ENCODE data around the gene SLC48A1. TPM values are rescaled to one million over a fixed set of nuclear protein-coding genes. Genes with fewer than 3 reads are reported as not detected.
A peak's percentile ranks its signal among the peaks of the same experiment; 100 is the strongest.

The SLC48A1 gene
- polyA plus RNA-seq, 4 donors = 5.1 to 12.1 (median 7.5) TPM

- H3K36me3 ChIP-seq (ENCODE audit: control insufficient read depth in 3 of 3, insufficient read depth in 2 of 3, low read depth in 1 of 3, low read length in 3 of 3) = peaks cover 0 to 80% (median 6%) of the 10 kb centered on the region in 3 donors
- 70 to 83% (median 78%) methylated on average over 7 of the region's 7 CpGs for WGBS, 3 donors
- no peak overlapping the region for H3K27ac ChIP-seq (ENCODE audit: low read depth in 1 of 3, low read length in 2 of 3)
- FAIRE-seq = no peak
- DNase-seq = no peak
- H3K4me3 ChIP-seq (ENCODE audit: low read depth in 1 of 3, low read length in 3 of 3) = no peak overlapping the region
- H3K9me3 ChIP-seq (ENCODE audit: control insufficient read depth in 2 of 2, insufficient read depth in 1 of 2, low read depth in 1 of 2, low read length in 1 of 2) = no peaks in the 10 kb centered on the region
- H3K27me3 ChIP-seq (ENCODE audit: control insufficient read depth in 3 of 3, insufficient read depth in 3 of 3, low read length in 3 of 3) = no peaks in the 10 kb centered on the region
- peaks cover 0 to 8% (median 0%) of the 10 kb centered on the region in 3 donors for H3K4me1 ChIP-seq (ENCODE audit: control insufficient read depth in 3 of 3, insufficient read depth in 2 of 3, low read depth in 1 of 3, low read length in 2 of 3)
Measured at GRCh38 chr12:47801170-47801903, 28.3 kb downstream of the SLC48A1 start.

- no peak for FAIRE-seq
- Histone ChIP-seq H3K4me3 (ENCODE audit: low read depth in 1 of 3, low read length in 3 of 3) (no peak overlapping the region), H3K36me3 (ENCODE audit: control insufficient read depth in 3 of 3, insufficient read depth in 2 of 3, low read depth in 1 of 3, low read length in 3 of 3) (peaks cover 0 to 76% (median 5%) of the 10 kb centered on the region in 3 donors), H3K27ac (ENCODE audit: low read depth in 1 of 3, low read length in 2 of 3) (no peak overlapping the region), H3K4me1 (ENCODE audit: control insufficient read depth in 3 of 3, insufficient read depth in 2 of 3, low read depth in 1 of 3, low read length in 2 of 3) (peaks cover 0 to 8% (median 0%) of the 10 kb centered on the region in 3 donors), H3K27me3 (ENCODE audit: control insufficient read depth in 3 of 3, insufficient read depth in 3 of 3, low read length in 3 of 3) (no peaks in the 10 kb centered on the region), H3K9me3 (ENCODE audit: control insufficient read depth in 2 of 2, insufficient read depth in 1 of 2, low read depth in 1 of 2, low read length in 1 of 2) (no peaks in the 10 kb centered on the region)
- no peak for DNase-seq
- WGBS, 3 donors = 59 to 81% (median 69%) methylated on average over 9 of the region's 9 CpGs
Measured at GRCh38 chr12:47801904-47802246, 28.8 kb downstream of the SLC48A1 start.

GRCh38 chr12:47802312-47802711, 29.3 kb downstream of the SLC48A1 start:
- 54 to 73% (median 54%) methylated on average over 5 of the region's 5 CpGs for WGBS, 3 donors
- H3K36me3 ChIP-seq (ENCODE audit: control insufficient read depth in 3 of 3, insufficient read depth in 2 of 3, low read depth in 1 of 3, low read length in 3 of 3) = peaks cover 0 to 71% (median 5%) of the 10 kb centered on the region in 3 donors
- H3K4me3 ChIP-seq (ENCODE audit: low read depth in 1 of 3, low read length in 3 of 3) = no peak overlapping the region
- no peaks in the 10 kb centered on the region for H3K9me3 ChIP-seq (ENCODE audit: control insufficient read depth in 2 of 2, insufficient read depth in 1 of 2, low read depth in 1 of 2, low read length in 1 of 2)
- no peak overlapping the region for H3K27ac ChIP-seq (ENCODE audit: low read depth in 1 of 3, low read length in 2 of 3)
- FAIRE-seq (no peak), DNase-seq (no peak)
- H3K27me3 ChIP-seq (ENCODE audit: control insufficient read depth in 3 of 3, insufficient read depth in 3 of 3, low read length in 3 of 3) = no peaks in the 10 kb centered on the region
- H3K4me1 ChIP-seq (ENCODE audit: control insufficient read depth in 3 of 3, insufficient read depth in 2 of 3, low read depth in 1 of 3, low read length in 2 of 3) = peaks cover 0 to 8% (median 3%) of the 10 kb centered on the region in 3 donors

GRCh38 chr12:47803191-47803875, 30.3 kb downstream of the SLC48A1 start:
- peaks cover 0 to 13% (median 12%) of the 10 kb centered on the region in 3 donors for H3K4me1 ChIP-seq (ENCODE audit: control insufficient read depth in 3 of 3, insufficient read depth in 2 of 3, low read depth in 1 of 3, low read length in 2 of 3)
- no peak for DNase-seq

GRCh38 chr12:47804171-47804570, 31.1 kb downstream of the SLC48A1 start:
- FAIRE-seq (no peak), DNase-seq (no peak)
- Histone ChIP-seq H3K4me3 (ENCODE audit: low read depth in 1 of 3, low read length in 3 of 3) (no peak overlapping the region), H3K27me3 (ENCODE audit: control insufficient read depth in 3 of 3, insufficient read depth in 3 of 3, low read length in 3 of 3) (no peaks in the 10 kb centered on the region), H3K27ac (ENCODE audit: low read depth in 1 of 3, low read length in 2 of 3) (no peak overlapping the region), H3K36me3 (ENCODE audit: control insufficient read depth in 3 of 3, insufficient read depth in 2 of 3, low read depth in 1 of 3, low read length in 3 of 3) (peaks cover 0 to 58% (median 0%) of the 10 kb centered on the region in 3 donors), H3K9me3 (ENCODE audit: control insufficient read depth in 2 of 2, insufficient read depth in 1 of 2, low read depth in 1 of 2, low read length in 1 of 2) (no peaks in the 10 kb centered on the region), H3K4me1 (ENCODE audit: control insufficient read depth in 3 of 3, insufficient read depth in 2 of 3, low read depth in 1 of 3, low read length in 2 of 3) (peaks cover 0 to 20% (median 16%) of the 10 kb centered on the region in 3 donors)
- WGBS, 3 donors = 72 to 86% (median 84%) methylated on average over 8 of the region's 8 CpGs

More at GRCh38 chr12:47803191-47803875, 30.3 kb downstream of the SLC48A1 start:
- no peak for FAIRE-seq
- Histone ChIP-seq H3K9me3 (ENCODE audit: control insufficient read depth in 2 of 2, insufficient read depth in 1 of 2, low read depth in 1 of 2, low read length in 1 of 2) (no peaks in the 10 kb centered on the region), H3K27ac (ENCODE audit: low read depth in 1 of 3, low read length in 2 of 3) (peak overlapping the region in 1 of 3 donors; percentile 65), H3K27me3 (ENCODE audit: control insufficient read depth in 3 of 3, insufficient read depth in 3 of 3, low read length in 3 of 3) (no peaks in the 10 kb centered on the region), H3K4me3 (ENCODE audit: low read depth in 1 of 3, low read length in 3 of 3) (no peak overlapping the region), H3K36me3 (ENCODE audit: control insufficient read depth in 3 of 3, insufficient read depth in 2 of 3, low read depth in 1 of 3, low read length in 3 of 3) (peaks cover 0 to 61% (median 0%) of the 10 kb centered on the region in 3 donors)
- 62 to 83% (median 76%) methylated on average over 12 of the region's 12 CpGs for WGBS, 3 donors

GRCh38 chr12:47805417-47805816, 32.4 kb downstream of the SLC48A1 start:
- FAIRE-seq (no peak), DNase-seq (no peak)
- no peaks in the 10 kb centered on the region for H3K9me3 ChIP-seq (ENCODE audit: control insufficient read depth in 2 of 2, insufficient read depth in 1 of 2, low read depth in 1 of 2, low read length in 1 of 2)
- WGBS, 3 donors = 45 to 79% (median 72%) methylated on average over 2 of the region's 2 CpGs
- H3K4me3 ChIP-seq (ENCODE audit: low read depth in 1 of 3, low read length in 3 of 3) = no peak overlapping the region
- peaks cover 0 to 46% (median 0%) of the 10 kb centered on the region in 3 donors for H3K36me3 ChIP-seq (ENCODE audit: control insufficient read depth in 3 of 3, insufficient read depth in 2 of 3, low read depth in 1 of 3, low read length in 3 of 3)
- H3K27ac ChIP-seq (ENCODE audit: low read depth in 1 of 3, low read length in 2 of 3) = peak overlapping the region in 1 of 3 donors; percentile 46
- no peaks in the 10 kb centered on the region for H3K27me3 ChIP-seq (ENCODE audit: control insufficient read depth in 3 of 3, insufficient read depth in 3 of 3, low read length in 3 of 3)
- H3K4me1 ChIP-seq (ENCODE audit: control insufficient read depth in 3 of 3, insufficient read depth in 2 of 3, low read depth in 1 of 3, low read length in 2 of 3) = peaks cover 0 to 21% (median 16%) of the 10 kb centered on the region in 3 donors

GRCh38 chr12:47807338-47807737, 34.3 kb downstream of the SLC48A1 start:
- FAIRE-seq (no peak), DNase-seq (no peak)
- Histone ChIP-seq H3K4me3 (ENCODE audit: low read depth in 1 of 3, low read length in 3 of 3) (no peak overlapping the region), H3K4me1 (ENCODE audit: control insufficient read depth in 3 of 3, insufficient read depth in 2 of 3, low read depth in 1 of 3, low read length in 2 of 3) (peaks cover 0 to 24% (median 22%) of the 10 kb centered on the region in 3 donors), H3K27ac (ENCODE audit: low read depth in 1 of 3, low read length in 2 of 3) (peak overlapping the region in 1 of 3 donors; percentile 88), H3K27me3 (ENCODE audit: control insufficient read depth in 3 of 3, insufficient read depth in 3 of 3, low read length in 3 of 3) (no peaks in the 10 kb centered on the region), H3K9me3 (ENCODE audit: control insufficient read depth in 2 of 2, insufficient read depth in 1 of 2, low read depth in 1 of 2, low read length in 1 of 2) (no peaks in the 10 kb centered on the region), H3K36me3 (ENCODE audit: control insufficient read depth in 3 of 3, insufficient read depth in 2 of 3, low read depth in 1 of 3, low read length in 3 of 3) (peaks cover 0 to 46% (median 0%) of the 10 kb centered on the region in 3 donors)
- whole genome bisulfite sequencing, 3 donors = 57 to 67% (median 66%) methylated on average over 5 of the region's 5 CpGs

- no peaks in the 10 kb centered on the region for H3K9me3 ChIP-seq (ENCODE audit: control insufficient read depth in 2 of 2, insufficient read depth in 1 of 2, low read depth in 1 of 2, low read length in 1 of 2)
- H3K27ac ChIP-seq (ENCODE audit: low read depth in 1 of 3, low read length in 2 of 3) = peak overlapping the region; percentile 30 to 88 (median 39)
- peaks cover 0 to 29% (median 22%) of the 10 kb centered on the region in 3 donors for H3K4me1 ChIP-seq (ENCODE audit: control insufficient read depth in 3 of 3, insufficient read depth in 2 of 3, low read depth in 1 of 3, low read length in 2 of 3)
- 35 to 69% (median 48%) methylated on average over 9 of the region's 9 CpGs for WGBS, 3 donors
- peak; percentile 36 to 39 for DNase-seq
- peaks cover 0 to 41% (median 0%) of the 10 kb centered on the region in 3 donors for H3K36me3 ChIP-seq (ENCODE audit: control insufficient read depth in 3 of 3, insufficient read depth in 2 of 3, low read depth in 1 of 3, low read length in 3 of 3)
- no peak overlapping the region for H3K4me3 ChIP-seq (ENCODE audit: low read depth in 1 of 3, low read length in 3 of 3)
- H3K27me3 ChIP-seq (ENCODE audit: control insufficient read depth in 3 of 3, insufficient read depth in 3 of 3, low read length in 3 of 3) = no peaks in the 10 kb centered on the region
- no peak for FAIRE-seq
Measured at GRCh38 chr12:47808050-47808449, 35.0 kb downstream of the SLC48A1 start.
